DND-41 (cell line): ENCODE measurements around the gene SMCO4.

ENCODE experiments used
- CTCF ChIP-seq: IDR thresholded peaks from 2 replicates; pipeline ENCODE4 v1.5.1; 2012; ENCODE audit warnings: borderline replicate concordance, low read length, moderate library complexity, mild to moderate bottlenecking; ENCODE audit not compliant: poor library complexity, severe bottlenecking; ENCODE audit errors: extremely low read depth
- EZH2 ChIP-seq: IDR thresholded peaks from 3 replicates; pipeline ENCODE4 v1.6.1; 2012; ENCODE audit warnings: borderline replicate concordance, low read depth, mild to moderate bottlenecking, moderate library complexity, low read length, inconsistent platforms; ENCODE audit not compliant: severe bottlenecking

- TF ChIP-seq CTCF (no peak), EZH2 (no peak)
Observed at GRCh38 chr11:93480256-93480655, 62.9 kb downstream of the SMCO4 start.
